Effector memory CD8-positive, alpha-beta T cell (primary cell): ENCODE results near the gene SYNE1.
A peak's percentile ranks its signal among the peaks of the same experiment; 100 is the strongest.

Experiments
- ATAC-seq: fragments of 150-1000 bp; cut with Tn5 transposase; replicated peaks from 2 replicates; pipeline ENCODE4 v1.10.0; 2021; ENCODE audit warnings: mild to moderate bottlenecking, moderate library complexity
- DNase-seq, 3 experiments: peaks; one replicate each; pipeline ENCODE4 v3.0.0; 2021
- H3K27ac Mint-ChIP-seq, 2 donors: one replicate each; pipeline ENCODE4 v1.8.0; 2022; ENCODE audit warnings: mild to moderate bottlenecking in 2 of 2, mixed read lengths in 2 of 2, moderate library complexity in 2 of 2
- H3K27me3 Mint-ChIP-seq, 2 donors: one replicate each; pipeline ENCODE4 v1.8.0; 2022; ENCODE audit warnings: mixed read lengths in 2 of 2
- H3K36me3 Mint-ChIP-seq: one replicate; pipeline ENCODE4 v1.8.0; 2022; ENCODE audit warnings: mild to moderate bottlenecking, moderate library complexity, mixed read lengths; ENCODE audit not compliant: insufficient read depth
- H3K4me1 Mint-ChIP-seq, 2 donors: one replicate each; pipeline ENCODE4 v1.8.0; 2022; ENCODE audit warnings: low read depth in 2 of 2, mixed read lengths in 2 of 2
- H3K4me3 Mint-ChIP-seq, 2 donors: one replicate each; pipeline ENCODE4 v1.8.0; 2022; ENCODE audit warnings: mild to moderate bottlenecking in 2 of 2, mixed read lengths in 2 of 2, moderate library complexity in 2 of 2
- H3K9me3 Mint-ChIP-seq, 2 donors: one replicate each; pipeline ENCODE4 v1.8.0; 2022; ENCODE audit warnings: mixed read lengths in 2 of 2

Gene SYNE1

DNA sequence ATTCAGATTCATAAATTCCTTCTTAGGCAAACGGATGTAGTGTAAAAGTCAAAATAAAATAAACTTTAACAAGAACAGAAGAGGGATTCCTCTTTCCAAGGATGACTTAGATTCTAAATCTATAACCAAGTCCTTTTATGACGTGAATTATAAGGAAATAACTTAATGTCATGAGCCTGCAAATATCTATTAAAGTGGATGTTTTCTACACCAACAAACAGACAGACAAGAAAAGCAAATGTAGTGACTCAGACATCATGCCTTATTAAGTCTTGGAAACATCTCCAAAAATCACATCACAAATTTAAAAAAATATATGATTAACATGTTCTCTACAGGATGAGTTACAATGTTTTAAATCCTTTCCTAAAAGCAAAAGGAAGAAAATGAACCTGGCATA is 432.6 kb downstream of the SYNE1 start:
- Mint-ChIP-seq H3K36me3 (peaks cover 77% of the 10 kb centered on the region), H3K4me3 (no peak overlapping the region), H3K27ac (no peak overlapping the region), H3K4me1 (peaks cover 0 to 17% of the 10 kb centered on the region in 2 donors), H3K27me3 (no peaks in the 10 kb centered on the region), H3K9me3 (no peaks in the 10 kb centered on the region)
- ATAC-seq (no peak), DNase-seq (no peak)

DNA sequence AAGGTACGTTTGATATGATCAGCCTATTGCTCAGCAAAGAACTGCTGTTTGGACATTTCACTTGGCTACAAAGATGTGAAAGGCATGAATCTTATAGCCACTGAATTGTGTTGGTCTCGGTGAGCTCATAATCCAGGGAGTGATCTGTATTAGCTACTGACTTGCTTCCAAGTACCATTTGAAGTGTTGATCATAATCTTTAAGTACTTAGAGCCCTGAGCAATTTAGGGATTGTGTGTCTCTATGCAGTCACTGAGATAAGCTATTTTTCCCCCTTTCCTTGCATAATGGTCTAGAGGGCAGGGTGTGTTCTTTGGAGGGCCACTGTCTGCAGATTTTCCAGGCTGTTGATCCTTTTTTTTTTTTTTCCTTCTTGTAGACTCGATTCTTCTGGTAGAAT is 436.0 kb downstream of the SYNE1 start:
- Mint-ChIP-seq H3K9me3 (no peaks in the 10 kb centered on the region), H3K36me3 (peaks cover 65% of the 10 kb centered on the region), H3K27ac (peak overlapping the region in 1 of 2 donors; percentile 22), H3K27me3 (no peaks in the 10 kb centered on the region), H3K4me3 (no peak overlapping the region), H3K4me1 (peaks cover 1 to 19% of the 10 kb centered on the region in 2 donors)
- no peak for DNase-seq
- ATAC-seq: no peak

DNA sequence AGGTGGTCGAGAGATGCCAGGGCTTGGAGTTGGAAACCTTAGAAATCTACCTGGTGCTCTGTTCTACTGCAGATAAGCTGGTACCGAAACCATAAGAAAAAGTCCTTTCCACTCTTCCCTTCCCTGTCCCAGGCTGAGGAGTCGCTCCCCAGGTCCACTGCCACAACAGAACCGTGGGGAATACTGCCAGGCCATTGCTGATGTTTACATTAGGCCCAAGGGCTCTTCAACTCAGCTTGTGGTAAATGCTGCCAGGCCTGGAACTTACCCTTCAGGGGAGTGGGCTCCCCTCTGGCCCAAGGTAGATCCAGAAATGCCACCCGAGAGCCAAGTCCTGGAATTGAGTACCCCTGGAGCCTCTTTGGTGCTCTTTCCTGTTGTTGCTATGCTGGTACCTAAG is 441.3 kb downstream of the SYNE1 start:
- DNase-seq: no peak
- Mint-ChIP-seq H3K27me3 (no peaks in the 10 kb centered on the region), H3K4me3 (no peak overlapping the region), H3K36me3 (peaks cover 19% of the 10 kb centered on the region), H3K27ac (peak overlapping the region in 1 of 2 donors; percentile 52), H3K9me3 (peaks cover 4 to 7% of the 10 kb centered on the region in 2 donors), H3K4me1 (peaks cover 1 to 30% of the 10 kb centered on the region in 2 donors)
- ATAC-seq: no peak

DNA sequence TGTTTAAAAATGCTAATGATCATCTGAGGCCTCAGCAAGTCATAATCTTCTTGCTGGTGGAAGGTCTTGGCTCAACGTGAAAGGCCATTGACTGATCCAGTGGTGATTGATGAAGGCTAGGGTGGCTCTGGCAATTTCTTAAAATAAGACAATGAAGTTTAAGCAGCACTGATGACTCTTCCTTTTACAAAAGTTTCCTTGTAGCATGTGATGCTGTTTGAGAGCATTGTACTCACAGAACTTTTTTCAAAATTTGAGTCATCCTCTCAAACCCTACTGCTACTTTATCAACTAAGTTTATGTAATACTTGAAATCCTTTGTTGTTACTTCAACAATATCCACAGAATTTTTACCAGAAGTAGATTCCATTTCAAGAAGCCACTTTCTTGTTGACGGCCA is 447.4 kb downstream of the SYNE1 start:
- Mint-ChIP-seq H3K9me3 (peaks cover 6 to 7% of the 10 kb centered on the region in 2 donors), H3K27ac (peak overlapping the region in 1 of 2 donors; percentile 39), H3K4me3 (no peak overlapping the region), H3K36me3 (peaks cover 17% of the 10 kb centered on the region), H3K4me1 (peaks cover 28 to 60% of the 10 kb centered on the region in 2 donors), H3K27me3 (no peaks in the 10 kb centered on the region)
- no peak for ATAC-seq
- DNase-seq: no peak

DNA sequence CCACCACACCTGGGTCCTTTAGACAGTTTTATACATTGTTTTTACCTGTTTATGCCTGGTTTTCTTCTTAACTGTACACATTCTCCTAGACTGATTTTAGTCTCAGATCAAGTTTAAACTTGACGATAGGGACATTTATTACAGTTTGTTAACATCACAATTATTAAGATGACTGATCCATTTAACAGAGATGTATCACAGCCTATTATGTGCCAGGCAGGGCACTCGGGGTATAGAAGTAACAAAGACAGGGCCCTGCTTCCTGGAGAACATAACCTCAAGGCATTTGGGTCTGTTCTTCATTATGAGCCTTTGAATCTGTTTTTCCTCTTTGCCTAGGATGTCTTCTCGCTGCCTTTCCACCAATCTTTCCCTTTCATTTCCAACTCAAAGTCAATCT is 449.2 kb downstream of the SYNE1 start:
- Mint-ChIP-seq H3K36me3 (peaks cover 22% of the 10 kb centered on the region), H3K27me3 (no peaks in the 10 kb centered on the region), H3K4me1 (peaks cover 33 to 64% of the 10 kb centered on the region in 2 donors), H3K9me3 (peaks cover 0 to 3% of the 10 kb centered on the region in 2 donors), H3K4me3 (peak overlapping the region in 1 of 2 donors; percentile 11), H3K27ac (peak overlapping the region; percentile 95 to 98)
- no peak for DNase-seq
- ATAC-seq: no peak

DNA sequence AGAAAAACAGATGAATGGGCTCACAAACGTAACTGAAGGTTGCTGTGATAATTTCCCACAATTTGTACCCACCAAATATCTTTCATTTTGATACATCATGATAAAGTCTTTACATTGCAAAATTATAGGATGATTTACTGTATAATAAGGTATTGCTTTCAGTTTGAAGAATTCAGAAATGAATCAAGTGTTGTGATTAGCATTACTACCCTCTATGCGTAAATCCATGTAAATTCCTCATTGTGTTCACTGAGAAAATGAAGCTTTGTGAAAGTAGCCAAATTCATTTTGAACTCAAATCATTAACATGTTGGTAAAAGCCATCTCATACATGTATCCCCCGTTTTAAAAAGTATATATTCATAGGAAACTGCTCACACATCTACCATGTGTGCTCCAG is 450.3 kb downstream of the SYNE1 start:
- Mint-ChIP-seq H3K36me3 (peaks cover 22% of the 10 kb centered on the region), H3K4me1 (peaks cover 37 to 69% of the 10 kb centered on the region in 2 donors), H3K27me3 (no peaks in the 10 kb centered on the region), H3K4me3 (peak overlapping the region; percentile 86 to 87), H3K27ac (peak overlapping the region; percentile 95 to 98), H3K9me3 (peaks cover 0 to 3% of the 10 kb centered on the region in 2 donors)
- DNase-seq: no peak
- no peak for ATAC-seq

DNA sequence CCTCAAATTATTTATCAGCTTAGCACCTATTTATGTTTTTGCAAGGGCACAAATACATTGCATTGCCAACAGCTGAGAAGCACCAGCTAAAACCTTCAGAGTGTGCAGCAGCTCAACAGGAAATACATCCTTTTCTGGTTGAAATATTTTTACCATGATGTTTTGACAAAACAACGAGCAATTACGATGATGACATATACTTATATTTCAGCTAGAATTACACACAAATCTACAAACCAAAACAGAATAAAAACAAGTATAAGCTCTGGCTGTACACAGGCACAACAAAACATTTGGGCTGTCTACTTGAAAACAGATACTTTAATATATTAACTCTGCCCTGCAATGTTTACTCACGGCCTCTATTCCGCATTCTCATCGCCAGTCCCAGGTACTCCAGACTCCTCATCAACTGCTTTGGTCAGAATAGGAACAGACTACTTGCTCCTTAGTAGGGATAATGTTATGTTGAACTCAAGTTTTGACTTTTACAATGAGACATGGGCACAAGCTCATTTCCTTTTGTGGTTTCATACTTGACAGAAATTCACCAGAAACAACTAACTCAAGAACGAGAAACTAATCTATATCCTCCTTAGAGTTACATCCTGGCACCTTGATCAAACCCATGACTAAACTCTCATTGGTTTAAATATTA is 452.1 kb downstream of the SYNE1 start:
- ATAC-seq: peak; percentile 69
- no peaks in the 10 kb centered on the region for H3K27me3 Mint-ChIP-seq
- H3K9me3 Mint-ChIP-seq: no peaks in the 10 kb centered on the region
- peaks cover 46 to 73% of the 10 kb centered on the region in 2 donors for H3K4me1 Mint-ChIP-seq
- peak overlapping the region; percentile 86 to 87 for H3K4me3 Mint-ChIP-seq
- peak overlapping the region; percentile 95 to 98 for H3K27ac Mint-ChIP-seq
- DNase-seq: peak in 1 of 3 experiments; percentile 39
- H3K36me3 Mint-ChIP-seq: peaks cover 29% of the 10 kb centered on the region

DNA sequence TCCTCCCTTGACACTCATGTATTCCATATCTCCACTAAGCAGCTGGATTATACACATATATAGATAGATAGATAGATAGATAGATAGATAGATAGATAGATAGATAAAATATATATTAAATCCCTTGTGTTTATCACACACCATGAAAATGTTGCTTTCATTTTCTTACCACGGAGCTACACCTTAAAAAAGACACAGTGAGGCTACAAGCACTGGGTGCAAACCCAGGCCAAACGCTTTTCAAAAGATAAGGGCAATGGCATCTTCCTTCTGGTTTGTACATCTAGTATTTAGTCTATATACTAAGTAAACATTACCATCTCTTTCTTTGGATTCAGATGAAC is 452.6 kb downstream of the SYNE1 start:
- Mint-ChIP-seq H3K9me3 (no peaks in the 10 kb centered on the region), H3K4me1 (peaks cover 46 to 71% of the 10 kb centered on the region in 2 donors), H3K4me3 (peak overlapping the region; percentile 86 to 87), H3K27me3 (no peaks in the 10 kb centered on the region), H3K36me3 (peaks cover 33% of the 10 kb centered on the region), H3K27ac (peak overlapping the region; percentile 95 to 98)
- ATAC-seq (peak; percentile 58), DNase-seq (no peak)

DNA sequence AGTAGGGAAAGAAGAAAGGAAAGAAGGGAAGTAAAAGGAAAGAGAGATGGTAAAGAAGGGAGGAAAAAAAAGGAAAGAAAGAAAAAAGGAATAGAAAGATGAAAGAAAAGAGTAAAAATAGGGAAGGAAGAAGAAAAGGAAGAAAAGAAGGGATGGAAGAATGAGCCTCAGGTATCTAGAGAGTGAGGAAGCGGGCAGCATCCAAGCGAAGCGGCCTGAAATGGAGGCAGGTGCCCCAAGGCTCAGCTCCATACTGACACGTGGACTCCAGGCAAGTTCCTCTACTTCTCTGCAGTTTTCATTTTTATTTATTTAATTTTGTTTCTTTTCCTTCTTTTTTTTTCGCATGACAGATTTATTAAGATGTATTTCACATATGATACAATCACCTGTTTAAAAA is 456.6 kb downstream of the SYNE1 start:
- Mint-ChIP-seq H3K4me1 (peaks cover 25 to 53% of the 10 kb centered on the region in 2 donors), H3K9me3 (no peaks in the 10 kb centered on the region), H3K27ac (peak overlapping the region; percentile 3 to 95), H3K27me3 (no peaks in the 10 kb centered on the region), H3K36me3 (peaks cover 54% of the 10 kb centered on the region), H3K4me3 (peak overlapping the region; percentile 15 to 87)
- ATAC-seq (no peak), DNase-seq (no peak)

DNA sequence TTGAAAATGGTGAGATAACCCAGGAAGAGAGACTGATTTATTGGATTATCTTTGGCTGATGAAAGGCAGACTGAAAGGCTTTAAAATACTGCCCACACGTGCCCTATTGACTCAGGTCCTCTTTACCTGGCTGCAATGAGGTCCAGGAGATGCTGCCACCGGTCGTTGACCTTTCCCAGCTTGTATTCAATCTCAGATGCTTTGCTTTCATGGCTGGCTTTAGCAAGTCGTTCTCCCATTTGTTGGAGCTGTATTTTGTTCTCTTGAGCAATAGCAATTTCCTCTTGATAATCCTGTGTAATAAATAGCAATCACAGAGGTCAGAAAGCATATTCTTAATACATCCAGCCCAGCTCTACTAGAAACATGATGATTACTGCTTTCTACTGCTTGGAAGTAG is 460.9 kb downstream of the SYNE1 start:
- peaks cover 20 to 50% of the 10 kb centered on the region in 2 donors for H3K4me1 Mint-ChIP-seq
- ATAC-seq: no peak
- no peak for DNase-seq
- no peaks in the 10 kb centered on the region for H3K9me3 Mint-ChIP-seq
- peaks cover 73% of the 10 kb centered on the region for H3K36me3 Mint-ChIP-seq
- H3K27me3 Mint-ChIP-seq: no peaks in the 10 kb centered on the region
- no peak overlapping the region for H3K4me3 Mint-ChIP-seq
- H3K27ac Mint-ChIP-seq: peak overlapping the region in 1 of 2 donors; percentile 66

DNA sequence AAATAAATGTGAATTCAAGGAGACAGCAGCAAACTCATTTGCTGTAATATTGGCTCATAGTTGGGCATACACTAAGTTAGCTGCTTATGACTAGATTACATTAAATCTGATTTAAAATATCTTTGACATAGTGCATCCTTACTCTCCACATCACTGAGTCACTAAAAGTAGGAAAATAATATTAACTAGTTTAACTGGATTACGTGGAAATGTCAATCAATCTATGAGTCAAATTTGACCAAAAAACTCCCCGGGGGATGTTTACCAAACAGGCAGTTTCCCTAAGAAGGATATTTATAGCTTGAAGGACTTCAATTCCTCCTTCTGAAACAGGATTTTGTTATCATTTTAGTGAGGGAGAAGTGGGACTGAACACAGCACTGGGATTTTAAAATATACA is 463.2 kb downstream of the SYNE1 start:
- Mint-ChIP-seq H3K36me3 (peaks cover 56% of the 10 kb centered on the region), H3K4me3 (peak overlapping the region in 1 of 2 donors; percentile 59), H3K27ac (peak overlapping the region; percentile 75 to 98), H3K27me3 (no peaks in the 10 kb centered on the region), H3K4me1 (peaks cover 25 to 52% of the 10 kb centered on the region in 2 donors), H3K9me3 (no peaks in the 10 kb centered on the region)
- ATAC-seq (no peak), DNase-seq (no peak)

DNA sequence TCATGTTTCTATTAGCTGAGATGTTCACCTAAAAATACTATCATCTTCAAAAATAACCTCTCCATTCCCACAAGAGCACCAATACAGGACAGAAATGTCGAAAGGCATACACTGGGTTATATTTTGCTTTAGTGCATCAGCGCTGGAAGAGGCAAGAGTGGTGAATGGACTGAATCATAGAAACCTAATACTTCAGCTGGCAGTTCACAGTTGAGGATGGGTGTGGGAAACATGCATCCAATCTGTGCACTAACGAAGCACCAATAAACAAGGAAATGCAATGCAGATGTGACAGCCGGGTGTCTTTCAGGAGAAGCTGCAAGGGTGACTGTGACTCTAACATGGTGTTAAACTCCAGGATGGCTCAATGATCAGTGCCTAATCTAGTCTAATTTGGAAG is 463.8 kb downstream of the SYNE1 start:
- peak overlapping the region in 1 of 2 donors; percentile 59 for H3K4me3 Mint-ChIP-seq
- H3K9me3 Mint-ChIP-seq: no peaks in the 10 kb centered on the region
- H3K27ac Mint-ChIP-seq: peak overlapping the region; percentile 75 to 98
- no peaks in the 10 kb centered on the region for H3K27me3 Mint-ChIP-seq
- H3K4me1 Mint-ChIP-seq: peaks cover 26 to 54% of the 10 kb centered on the region in 2 donors
- H3K36me3 Mint-ChIP-seq: peaks cover 53% of the 10 kb centered on the region
- DNase-seq: no peak
- no peak for ATAC-seq

DNA sequence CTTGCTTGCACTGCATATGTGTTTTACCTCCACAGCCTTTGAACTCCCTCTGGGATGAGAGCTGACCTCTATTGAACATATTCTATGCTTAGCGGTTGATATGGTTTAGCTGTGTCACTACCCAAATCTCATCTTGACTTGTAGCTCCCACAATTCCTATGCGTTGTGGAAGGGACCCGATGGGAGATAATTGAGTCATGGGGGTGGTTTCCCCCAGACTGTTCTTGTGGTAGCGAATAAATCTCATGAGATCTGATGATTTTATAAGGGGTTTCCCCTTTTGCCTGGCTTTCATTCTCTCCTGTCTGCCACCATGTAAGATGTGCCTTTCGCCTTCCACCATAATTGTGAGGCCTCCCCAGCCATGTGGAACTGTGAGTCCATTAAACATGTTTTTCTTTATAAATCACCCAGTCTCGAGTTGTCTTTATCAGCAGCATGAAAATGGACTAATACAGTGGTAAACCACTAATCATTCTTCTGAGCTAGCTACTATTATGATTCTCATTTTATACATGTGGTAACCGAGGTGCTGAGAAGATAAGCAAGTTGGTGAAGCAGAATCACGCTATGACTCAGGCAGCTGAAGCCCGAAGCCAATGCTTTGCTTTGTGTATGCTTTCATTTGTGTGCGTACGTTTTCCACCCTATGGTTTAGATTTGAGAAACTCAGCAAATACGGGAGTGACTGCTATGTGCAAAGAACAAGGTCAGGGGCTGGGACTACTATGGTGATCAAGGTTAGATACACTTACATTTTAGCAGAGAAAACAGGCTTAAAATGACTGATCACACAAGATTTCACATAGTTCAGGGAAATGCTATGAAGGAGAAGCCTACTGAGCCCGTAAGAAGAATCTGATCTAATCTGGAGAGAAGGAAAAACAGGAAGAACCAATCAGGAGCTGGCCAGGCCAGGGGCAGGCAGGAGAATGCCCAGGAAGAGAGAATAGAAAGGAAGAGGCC is 466.2 kb downstream of the SYNE1 start:
- ATAC-seq: peak; percentile 89
- Mint-ChIP-seq H3K4me3 (peak overlapping the region; percentile 66 to 83), H3K27me3 (no peaks in the 10 kb centered on the region), H3K27ac (peak overlapping the region; percentile 91 to 98), H3K4me1 (peaks cover 32 to 61% of the 10 kb centered on the region in 2 donors), H3K9me3 (no peaks in the 10 kb centered on the region), H3K36me3 (peaks cover 55% of the 10 kb centered on the region)
- DNase-seq: peak; percentile 42 to 58 (median 53)
